Measurements from ENCODE around the gene ALKBH4. TPM values are rescaled to one million over a fixed set of nuclear protein-coding genes. Genes with fewer than 3 reads are reported as not detected.

ALKBH4 gene
- total RNA-seq, 1 donor from 2014 or later, result 13.2 TPM

Other genes with a start within 250 kb of the ALKBH4 start
- gene SH2B2, start 178.0 kb downstream of the ALKBH4 start, total RNA-seq, result 7.2 TPM
- not detected for gene SPDYE6, start 108.4 kb downstream of the ALKBH4 start, total RNA-seq
- 22.6 TPM for gene PRKRIP1, start 68.5 kb downstream of the ALKBH4 start, total RNA-seq
- gene ORAI2, start 31.3 kb downstream of the ALKBH4 start, total RNA-seq, result 27.1 TPM
- gene LRWD1, start 121 bp upstream of the ALKBH4 start, total RNA-seq, result 18.2 TPM
- 43.6 TPM for gene POLR2J, start 14.1 kb upstream of the ALKBH4 start, total RNA-seq
- gene RASA4B, start 52.9 kb upstream of the ALKBH4 start, total RNA-seq, result 24.7 TPM
- 20.3 TPM for gene UPK3BL2, start 78.8 kb upstream of the ALKBH4 start, total RNA-seq
- gene SPDYE2, start 86.4 kb upstream of the ALKBH4 start, total RNA-seq, result not detected
- gene POLR2J3, start 107.7 kb upstream of the ALKBH4 start, total RNA-seq, result 28.1 TPM
- gene RASA4, start 151.9 kb upstream of the ALKBH4 start, total RNA-seq, result 52.0 TPM
- 27.7 TPM for gene UPK3BL1, start 177.9 kb upstream of the ALKBH4 start, total RNA-seq
- not detected for gene SPDYE2B, start 185.5 kb upstream of the ALKBH4 start, total RNA-seq
- 12.6 TPM for gene POLR2J2, start 206.8 kb upstream of the ALKBH4 start, total RNA-seq

All from mucosa of gallbladder (tissue), 1 donor.